Measurements from ENCODE around the gene SF3B2.

- no peak for TF ChIP-seq CTCF (IDR thresholded peaks at IDR 0.05)
- no peak for TF ChIP-seq POLR2AphosphoS5 (IDR thresholded peaks at IDR 0.05)
- TF ChIP-seq POLR2A (IDR thresholded peaks at IDR 0.05; ENCODE audit: low read depth): no peak
- no peak for TF ChIP-seq EP300 (IDR thresholded peaks at IDR 0.05)
Observed at GRCh38 chr11:66020212-66020611, 32.0 kb upstream of the SF3B2 start.

All from esophagus muscularis mucosa (tissue), 4 donors.